OCI-LY7 (cell line): ENCODE results near the gene STEAP1.
"Not testable (repeated sequence)": the region's sequence is repeated elsewhere in the genome, so short reads cannot be mapped to it uniquely, and the experiment has no call there.

Experiments used
- CTCF ChIP-seq: fragments of 200-600 bp; sonication (generic); conservative IDR thresholded peaks from 2 replicates; pipeline ENCODE4 v1.5.1; 2014; ENCODE audit warnings: mild to moderate bottlenecking, antibody characterized with exemption, low read length, moderate library complexity, mixed read lengths
- EZH2phosphoT487 ChIP-seq: fragments of 200-600 bp; sonication (generic); IDR thresholded peaks from 2 replicates; pipeline ENCODE4 v1.6.1; 2018; ENCODE audit warnings: low read depth, borderline replicate concordance, mild to moderate bottlenecking, mixed run types, antibody characterized with exemption, low read length, moderate library complexity, mixed read lengths

GRCh38 chr7:90153943-90154771, at the start of gene STEAP1:
- peak; percentile 74 for TF ChIP-seq CTCF
- not testable (repeated sequence) for TF ChIP-seq EZH2phosphoT487
